ENCODE results near the gene ITGA3. TPM values are rescaled to one million over a fixed set of nuclear protein-coding genes. Genes with fewer than 3 reads are reported as not detected.
A peak's percentile ranks its signal among the peaks of the same experiment; 100 is the strongest.

The ITGA3 gene
- total and polyA plus RNA-seq, 2 of the 13 experiments (the other 11 are each of a cell fraction or from before 2014, with no cell fraction given) = 0.48 to 0.69 TPM

DNA sequence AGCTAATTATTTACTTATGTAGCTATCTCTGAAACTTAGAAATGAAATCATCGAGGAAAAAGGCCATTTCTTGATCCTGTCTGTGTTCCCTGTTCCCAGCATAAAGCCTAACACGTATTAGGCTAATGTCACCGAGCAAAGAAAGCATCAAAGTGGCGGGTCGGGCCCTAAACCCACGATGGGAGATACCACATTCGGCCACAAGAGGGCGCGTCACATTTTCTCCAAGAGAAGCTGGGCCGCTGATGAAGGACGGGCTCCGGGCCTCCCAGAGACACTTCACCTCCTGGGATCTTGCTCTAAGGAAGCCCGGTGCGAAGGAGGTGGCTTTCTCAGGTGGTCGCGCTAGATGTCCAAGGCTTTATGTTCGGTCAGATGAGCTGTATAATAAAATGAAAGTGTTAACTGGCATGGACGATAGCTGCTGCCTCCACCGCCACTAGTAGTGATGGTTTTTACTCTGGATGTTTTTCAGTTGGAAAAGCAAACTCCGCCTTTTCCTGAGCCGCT is 38.4 kb downstream of the ITGA3 start (continued):
- TF ChIP-seq SNAPC4 (CRISPR knock-in tag; IDR thresholded peaks at IDR 0.05) (no peak), ZNF30 (CRISPR knock-in tag; IDR thresholded peaks at IDR 0.05) (no peak), KAT7 (CRISPR knock-in tag; IDR thresholded peaks at IDR 0.05; ENCODE audit: borderline replicate concordance) (no peak), HIVEP1 (CRISPR knock-in tag; IDR thresholded peaks at IDR 0.05) (no peak; the same call in 1 of the 2 replicates), SMAD3 (CRISPR knock-in tag; IDR thresholded peaks at IDR 0.05) (0 out of 2 replicates have a peak, but pooled peaks have one; percentile 41), IKZF4 (CRISPR knock-in tag; IDR thresholded peaks at IDR 0.05; ENCODE audit: borderline replicate concordance, low read depth, not compliant biosample characterization) (no peak), ZNF256 (CRISPR knock-in tag; conservative IDR thresholded peaks at IDR 0.05) (no peak), KLF13 (CRISPR knock-in tag; IDR thresholded peaks at IDR 0.05) (no peak), HNRNPLL (IDR thresholded peaks at IDR 0.05; ENCODE audit: low read depth, low read length, poor library complexity, severe bottlenecking) (no peak), TFE3 (CRISPR knock-in tag; IDR thresholded peaks at IDR 0.05) (no peak), SP4 (CRISPR knock-in tag; IDR thresholded peaks at IDR 0.05) (peak; percentile 49; the same call in 1 of the 2 replicates), TSC22D2 (CRISPR knock-in tag; IDR thresholded peaks at IDR 0.05; ENCODE audit: borderline replicate concordance) (no peak), ZNF674 (CRISPR knock-in tag; IDR thresholded peaks at IDR 0.05; ENCODE audit: low read depth) (peak; percentile 4; the same call in 1 of the 2 replicates), MZF1 (CRISPR knock-in tag; IDR thresholded peaks at IDR 0.05; ENCODE audit: borderline replicate concordance) (no peak), JDP2 (CRISPR knock-in tag; IDR thresholded peaks at IDR 0.05; ENCODE audit: borderline replicate concordance) (no peak), SALL2 (CRISPR knock-in tag; IDR thresholded peaks at IDR 0.05) (no peak), GATA4 (IDR thresholded peaks at IDR 0.05; ENCODE audit: borderline replicate concordance, low read depth) (no peak), DPF2 (CRISPR knock-in tag; IDR thresholded peaks at IDR 0.05; ENCODE audit: borderline replicate concordance, low read depth) (no peak), NFRKB (IDR thresholded peaks at IDR 0.05) (no peak), SNAPC2 (CRISPR knock-in tag; IDR thresholded peaks at IDR 0.05) (no peak), ZSCAN9 (CRISPR knock-in tag; IDR thresholded peaks at IDR 0.05; ENCODE audit: borderline replicate concordance) (no peak), MAF1 (CRISPR knock-in tag; IDR thresholded peaks at IDR 0.05; ENCODE audit: borderline replicate concordance) (no peak), SMARCE1 (IDR thresholded peaks at IDR 0.05; ENCODE audit: borderline replicate concordance) (no peak), ASH2L (IDR thresholded peaks at IDR 0.05; ENCODE audit: insufficient read length, low read depth, low read length) (no peak)
- TF ChIP-seq, protein P1, sequence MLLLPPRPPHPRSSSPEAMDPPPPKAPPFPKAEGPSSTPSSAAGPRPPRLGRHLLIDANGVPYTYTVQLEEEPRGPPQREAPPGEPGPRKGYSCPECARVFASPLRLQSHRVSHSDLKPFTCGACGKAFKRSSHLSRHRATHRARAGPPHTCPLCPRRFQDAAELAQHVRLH (CRISPR knock-in tag; IDR thresholded peaks at IDR 0.05; ENCODE audit: borderline replicate concordance, low read depth) = 0 out of 2 replicates have a peak, but pooled peaks have one; percentile 19
